Stimulated activated CD8-positive, alpha-beta memory T cell treated with anti-CD3 and anti-CD28 coated beads, Interleukin-15, amount 100 ng/mL, for 48 hours (primary cell): ENCODE results near the gene ZNF426.

Experiments
- DNase-seq, 2 donors: peaks; one replicate each; pipeline ENCODE4 v3.0.0-alpha.2; 2020; ENCODE audit warnings: low read depth in 2 of 2

ZNF426 gene

GRCh38 chr19:9498183-9498902, 40.1 kb downstream of the ZNF426 start, which contains the start of gene ZNF560:
TSS of gene ZNF560 (minus strand) at chr19:9498616. CDS start at chr19:9475313, 23,303 bp downstream.
- no peak for DNase-seq

- DNase-seq = no peak
Observed at GRCh38 chr19:9494096-9494495, 44.3 kb downstream of the ZNF426 start.

- DNase-seq = no peak
Observed at GRCh38 chr19:9487016-9487415, 51.4 kb downstream of the ZNF426 start.

- DNase-seq = no peak
Observed at GRCh38 chr19:9485140-9485539, 53.3 kb downstream of the ZNF426 start.

- DNase-seq = no peak
Observed at GRCh38 chr19:9474975-9475374, 63.5 kb downstream of the ZNF426 start.
